COLO668 (cell line): Measurements from ENCODE around the gene SHLD3.
A peak's percentile ranks its signal among the peaks of the same experiment; 100 is the strongest.
"Not testable (repeated sequence)": the region's sequence is repeated elsewhere in the genome, so short reads cannot be mapped to it uniquely, and the experiment has no call there.

Source experiments
- DNase-seq: peaks from one replicate; lab custom pipeline; 2025; ENCODE audit not compliant: unreplicated experiment; lab: John Stamatoyannopoulos, UW

The SHLD3 gene, protein sequence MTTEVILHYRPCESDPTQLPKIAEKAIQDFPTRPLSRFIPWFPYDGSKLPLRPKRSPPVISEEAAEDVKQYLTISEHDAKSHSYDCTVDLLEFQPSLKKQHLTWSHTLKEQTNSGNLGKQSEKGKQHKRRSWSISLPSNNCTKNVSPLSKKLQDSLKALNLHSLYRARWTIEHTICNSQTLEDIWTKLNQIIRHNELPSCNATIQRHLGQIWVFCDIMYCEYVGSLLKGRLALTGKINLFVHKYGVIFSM

DNA sequence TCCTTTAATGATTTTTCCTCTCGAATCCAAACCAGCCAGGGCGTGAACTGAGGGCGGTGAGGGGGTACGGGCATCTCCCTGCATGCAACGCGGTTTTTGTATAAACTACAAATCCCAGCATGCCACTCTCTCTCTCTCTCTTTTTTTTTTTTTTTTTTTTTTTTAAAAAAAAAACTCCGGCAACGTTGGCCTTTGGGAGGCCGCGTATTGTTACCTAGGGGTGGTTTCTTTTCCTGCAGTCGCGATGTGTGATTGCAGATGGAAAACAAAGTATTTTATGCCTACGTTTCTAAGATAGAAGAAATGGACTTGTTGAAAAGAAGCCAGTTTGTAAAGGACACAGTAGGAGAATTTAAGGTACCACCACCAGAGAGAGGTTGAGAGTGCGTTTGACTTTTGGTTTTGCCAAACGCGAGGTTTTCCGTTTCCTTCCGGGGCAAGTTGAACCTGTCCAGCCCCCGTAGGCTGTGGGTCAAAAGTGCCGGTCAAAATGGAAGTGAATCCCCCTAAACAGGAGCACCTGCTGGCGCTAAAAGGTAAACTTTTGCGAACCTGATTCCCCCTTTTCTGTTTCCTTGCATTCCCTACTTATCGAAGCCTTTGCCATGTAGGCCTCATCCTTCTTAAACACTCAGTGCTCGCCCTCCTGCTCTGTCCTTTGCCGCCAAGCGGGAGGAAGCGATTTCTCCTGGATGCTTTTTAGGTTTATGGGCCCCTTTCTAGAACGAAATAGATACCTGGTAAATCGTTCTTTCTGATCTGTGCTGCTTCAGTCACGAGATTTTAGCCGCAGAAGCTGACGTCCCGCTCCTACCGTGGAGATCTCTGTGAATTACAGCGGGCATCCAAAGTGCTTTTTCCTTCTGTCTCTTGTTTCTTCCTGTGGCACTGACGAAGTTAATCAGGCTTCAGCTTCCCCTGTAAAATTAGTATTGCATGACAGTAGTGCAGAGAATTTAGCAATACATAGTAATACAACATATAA, at the start of gene SHLD3, which contains the start of gene TRAPPC13:
Gene SHLD3 (plus strand): TSS at position 457 of the 985 bp plus-strand sequence. CDS start 4,561 bp downstream, outside the sequence.
Gene TRAPPC13 (plus strand): TSS at position 457 of the 985 bp plus-strand sequence. CDS start 34 bp downstream, at position 491.
- DNase-seq, result peak; percentile 76

- no peak for DNase-seq
Measured at GRCh38 chr5:65577141-65577540, 47.7 kb upstream of the SHLD3 start.

DNA sequence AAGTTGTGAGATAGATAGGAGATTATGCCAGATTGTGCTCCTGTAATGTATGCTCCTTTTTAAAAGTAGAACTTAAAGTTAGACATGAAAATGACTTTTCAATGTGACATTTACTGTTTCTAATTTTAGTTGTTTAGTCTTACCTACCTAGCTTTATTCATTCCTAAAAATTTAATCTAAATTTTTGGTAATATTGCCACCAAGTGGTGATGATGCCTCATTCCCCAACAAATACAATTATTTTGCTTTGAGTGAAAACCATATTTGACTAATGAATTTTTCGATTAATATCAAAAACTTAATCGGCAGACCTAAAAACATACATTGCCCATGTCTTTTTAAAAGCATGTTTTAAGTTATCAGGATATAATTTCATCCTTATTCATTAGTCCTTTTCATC, 36.1 kb upstream of the SHLD3 start:
- DNase-seq, result no peak

GRCh38 chr5:65601761-65602160, 23.1 kb upstream of the SHLD3 start:
- not testable (repeated sequence) for DNase-seq

- DNase-seq, result peak; percentile 68
Measured at GRCh38 chr5:65611524-65611923, 13.3 kb upstream of the SHLD3 start.

DNA sequence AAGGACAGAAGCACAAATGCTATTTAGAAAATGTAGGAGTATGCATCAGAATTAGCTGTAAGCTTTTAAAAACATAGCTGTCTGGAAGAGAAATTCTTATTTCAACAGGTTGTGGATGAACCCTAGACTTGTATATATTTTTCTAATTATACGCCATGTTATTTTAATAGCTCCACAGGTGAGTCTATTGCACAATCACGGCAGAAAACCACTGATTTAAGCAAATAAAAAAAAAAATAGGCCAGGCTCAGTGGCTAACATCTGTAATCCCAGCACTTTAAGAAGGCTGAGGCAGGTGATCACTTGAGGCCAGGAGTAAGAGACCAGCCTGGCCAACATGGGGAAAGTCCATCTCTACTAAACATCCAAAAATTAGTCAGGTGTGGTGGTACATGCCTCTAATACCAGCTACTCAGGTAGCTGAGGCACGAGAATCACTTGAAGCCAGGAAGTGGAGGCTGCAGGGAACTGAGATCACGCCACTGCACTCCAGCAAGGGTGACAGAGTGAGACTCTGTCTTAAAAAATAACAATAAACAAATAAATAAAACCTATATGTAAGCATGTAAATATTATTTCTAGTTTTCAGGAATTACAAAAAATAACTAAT, 12.4 kb upstream of the SHLD3 start:
- DNase-seq, result peak; percentile 1

GRCh38 chr5:65620021-65620420, 4.8 kb upstream of the SHLD3 start:
- DNase-seq, result no peak

DNA sequence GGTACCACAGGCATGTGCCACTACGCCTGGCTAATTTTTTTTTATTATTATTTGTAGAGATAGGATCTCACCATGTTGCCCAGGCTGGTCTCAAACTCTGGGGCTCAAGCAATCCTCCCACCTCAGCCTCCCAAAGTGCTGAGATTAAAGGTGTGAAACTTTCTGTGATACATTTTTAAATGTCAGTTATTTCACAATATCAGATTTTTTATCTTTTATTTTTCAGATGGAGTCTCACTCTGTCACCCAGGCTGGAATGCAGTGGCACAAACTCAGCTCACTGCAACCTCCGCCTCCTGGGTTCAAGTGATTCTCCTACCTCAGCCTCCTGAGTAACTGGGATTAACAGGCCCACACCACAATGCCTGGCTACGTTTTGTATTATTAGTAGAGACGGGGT, 2.9 kb upstream of the SHLD3 start:
- not testable (repeated sequence) for DNase-seq

GRCh38 chr5:65623482-65623881, 1.3 kb upstream of the SHLD3 start:
- DNase-seq, result no peak

GRCh38 chr5:65624025-65624570, 729 bp upstream of the SHLD3 start, which contains the start of gene TRIM23:
TSS of gene TRIM23 (minus strand) at chr5:65624333. CDS start at chr5:65624274, 59 bp downstream.
- peak; percentile 85 for DNase-seq

DNA sequence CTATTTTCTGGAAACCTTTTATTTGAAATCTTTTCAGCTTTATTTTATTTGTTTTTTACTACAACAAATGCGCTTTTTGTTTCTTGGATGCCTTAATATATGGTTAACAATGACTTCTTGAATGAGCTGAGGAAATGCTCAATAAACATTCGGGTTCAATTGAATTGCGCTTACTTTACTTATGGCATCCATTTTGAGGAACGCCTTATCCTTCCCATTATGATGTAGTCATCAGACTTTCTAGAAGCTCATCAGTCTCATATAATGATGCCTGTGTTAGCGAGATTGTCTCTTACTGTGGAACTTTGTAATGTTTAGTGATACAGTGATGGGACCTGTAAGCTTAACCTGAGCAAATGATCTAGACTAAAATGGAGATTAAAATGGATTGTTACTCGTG, 916 bp downstream of the SHLD3 start:
- no peak for DNase-seq

GRCh38 chr5:65630981-65631380, 6.2 kb downstream of the SHLD3 start:
- DNase-seq, result no peak

GRCh38 chr5:65640240-65640639, 15.4 kb downstream of the SHLD3 start:
- DNase-seq, result no peak

DNA sequence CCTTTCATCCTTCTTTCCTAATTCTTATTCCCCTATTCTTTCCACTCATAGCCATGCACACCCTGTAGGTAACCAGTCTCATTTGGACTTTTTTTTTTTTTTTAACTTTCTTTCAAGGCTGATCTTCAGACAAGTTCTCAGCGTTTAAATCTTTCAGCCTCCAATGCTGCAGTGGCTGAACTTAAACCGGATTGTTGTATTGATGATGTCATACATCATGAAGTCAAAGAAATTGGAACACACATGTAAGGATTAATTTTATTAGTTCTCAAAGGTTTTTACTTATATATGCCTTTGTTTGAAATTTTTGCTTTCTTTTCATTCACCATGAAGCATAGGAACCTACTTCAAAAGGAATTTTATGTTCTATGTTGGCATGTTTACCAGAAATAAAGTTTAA, 22.1 kb downstream of the SHLD3 start:
- DNase-seq, result no peak

- no peak for DNase-seq
Measured at GRCh38 chr5:65647941-65648340, 23.1 kb downstream of the SHLD3 start.

GRCh38 chr5:65651144-65651543, 26.3 kb downstream of the SHLD3 start:
- DNase-seq, result no peak

GRCh38 chr5:65654713-65655112, 29.9 kb downstream of the SHLD3 start:
- no peak for DNase-seq

DNA sequence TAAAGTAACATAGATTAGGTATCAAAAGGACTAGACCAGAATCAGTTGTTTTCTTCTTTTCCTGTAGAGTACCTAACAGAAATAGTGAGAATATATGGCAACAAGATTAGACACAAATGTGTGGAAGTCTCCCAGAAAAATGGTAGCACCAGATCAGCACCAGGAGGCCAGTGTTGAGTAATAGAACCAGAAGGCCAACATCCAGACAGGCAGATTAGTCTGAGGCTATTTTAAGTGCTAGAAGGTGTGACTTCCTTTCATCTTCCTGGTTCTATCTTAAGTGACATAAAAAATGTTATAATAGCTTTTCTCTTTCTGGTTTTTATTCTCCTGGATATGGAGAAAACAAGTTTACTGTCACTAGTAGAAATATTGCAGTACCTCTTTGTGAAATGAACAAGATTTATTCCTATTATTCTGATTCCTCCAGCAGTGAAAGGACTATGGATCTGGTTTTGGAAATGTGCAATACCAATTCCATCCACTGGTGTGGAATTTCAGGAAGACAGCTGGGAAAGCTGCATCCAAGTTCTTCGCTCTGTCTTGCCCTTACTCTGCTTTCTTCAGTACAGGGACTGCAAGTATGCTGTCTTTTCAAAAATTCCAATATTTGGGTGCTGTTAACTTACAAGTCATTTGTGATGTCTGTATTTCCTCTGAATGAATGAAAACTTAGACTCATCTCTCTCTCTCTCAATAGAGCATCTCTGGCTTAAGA, 39.1 kb downstream of the SHLD3 start:
- no peak for DNase-seq

GRCh38 chr5:65668696-65669095, 43.9 kb downstream of the SHLD3 start:
- no peak for DNase-seq

DNA sequence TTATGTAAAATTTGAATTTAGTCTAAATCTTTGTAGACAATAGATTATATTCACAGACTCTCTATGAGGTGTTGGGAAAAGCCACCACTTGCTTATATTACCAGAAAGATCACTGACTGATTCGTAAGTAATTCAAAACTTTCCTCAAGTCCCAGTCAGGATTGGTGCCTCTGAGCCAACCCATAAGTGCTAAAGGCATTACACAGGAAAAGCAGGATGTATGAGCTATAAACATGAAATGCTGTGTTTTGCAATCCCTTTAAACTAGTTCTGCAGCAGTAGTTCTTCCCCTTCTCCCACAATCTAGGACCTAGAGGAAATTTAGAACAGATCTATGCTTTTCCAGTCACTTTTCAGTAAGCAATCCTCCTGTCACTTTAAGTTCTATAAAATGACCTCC, 48.0 kb downstream of the SHLD3 start:
- DNase-seq, result no peak
